Osteocyte (in vitro differentiated cells): ENCODE data around the gene KLHL5. TPM values are rescaled to one million over a fixed set of nuclear protein-coding genes. Genes with fewer than 3 reads are reported as not detected.

Experiments used
- DNase-seq: peaks from one replicate; pipeline ENCODE4 v3.0.0; 2021; ENCODE audit warnings: mixed read lengths; ENCODE audit not compliant: unreplicated experiment; ENCODE audit errors: extremely low spot score
- H3K27ac Mint-ChIP-seq: one replicate; pipeline ENCODE4 v1.8.0; 2021; ENCODE audit warnings: mild to moderate bottlenecking, mixed read lengths; ENCODE audit not compliant: unreplicated experiment
- H3K27me3 Mint-ChIP-seq: one replicate; pipeline ENCODE4 v1.8.0; 2021; ENCODE audit warnings: mixed read lengths; ENCODE audit not compliant: unreplicated experiment
- H3K36me3 Mint-ChIP-seq: one replicate; pipeline ENCODE4 v1.8.0; 2021; ENCODE audit warnings: mixed read lengths; ENCODE audit not compliant: unreplicated experiment
- H3K4me1 Mint-ChIP-seq: one replicate; pipeline ENCODE4 v1.8.0; 2021; ENCODE audit warnings: mixed read lengths; ENCODE audit not compliant: unreplicated experiment
- H3K4me3 Mint-ChIP-seq: one replicate; pipeline ENCODE4 v1.8.0; 2021; ENCODE audit warnings: mild to moderate bottlenecking, moderate library complexity, mixed read lengths; ENCODE audit not compliant: unreplicated experiment
- H3K9me3 Mint-ChIP-seq: one replicate; pipeline ENCODE4 v1.8.0; 2021; ENCODE audit warnings: mixed read lengths; ENCODE audit not compliant: unreplicated experiment
- CTCF ChIP-seq: fragments of 200-600 bp; sonication (generic); IDR thresholded peaks from 2 replicates; pipeline ENCODE4 v1.5.0; 2021; ENCODE audit warnings: antibody characterized with exemption, mild to moderate bottlenecking, moderate library complexity
- total RNA-seq: library from RNA; stranded (reverse); gene quantifications from 2 replicates; pipeline ENCODE4 v1.2.1, GENCODE V29; 2021

Gene KLHL5
- total RNA-seq, 1 donor from 2014 or later = 128 TPM

DNA sequence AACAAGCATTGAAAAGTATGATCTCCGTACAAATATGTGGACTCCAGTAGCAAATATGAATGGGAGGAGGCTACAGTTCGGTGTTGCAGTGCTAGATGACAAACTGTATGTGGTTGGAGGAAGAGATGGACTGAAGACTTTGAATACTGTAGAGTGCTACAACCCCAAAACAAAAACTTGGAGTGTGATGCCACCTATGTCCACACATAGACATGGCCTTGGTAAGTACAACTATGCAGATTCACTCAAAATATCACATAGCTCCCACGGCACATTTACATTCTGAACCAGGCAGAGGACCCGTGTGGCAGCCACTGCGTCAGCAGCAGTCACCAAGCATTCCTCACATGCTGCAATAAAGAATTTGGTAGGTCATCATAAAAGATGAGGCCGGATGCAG lies 41.3 kb downstream of the KLHL5 start:
- Mint-ChIP-seq H3K9me3 (peaks cover 7% of the 10 kb centered on the region), H3K4me1 (peaks cover 13% of the 10 kb centered on the region), H3K27me3 (no peaks in the 10 kb centered on the region), H3K27ac (peak overlapping the region; percentile 29), H3K36me3 (peaks cover 35% of the 10 kb centered on the region), H3K4me3 (no peak overlapping the region)
- no peak for TF ChIP-seq CTCF
- DNase-seq = no peak

- DNase-seq = no peak
Observed at GRCh38 chr4:39104255-39104654, 42.2 kb downstream of the KLHL5 start.

DNA sequence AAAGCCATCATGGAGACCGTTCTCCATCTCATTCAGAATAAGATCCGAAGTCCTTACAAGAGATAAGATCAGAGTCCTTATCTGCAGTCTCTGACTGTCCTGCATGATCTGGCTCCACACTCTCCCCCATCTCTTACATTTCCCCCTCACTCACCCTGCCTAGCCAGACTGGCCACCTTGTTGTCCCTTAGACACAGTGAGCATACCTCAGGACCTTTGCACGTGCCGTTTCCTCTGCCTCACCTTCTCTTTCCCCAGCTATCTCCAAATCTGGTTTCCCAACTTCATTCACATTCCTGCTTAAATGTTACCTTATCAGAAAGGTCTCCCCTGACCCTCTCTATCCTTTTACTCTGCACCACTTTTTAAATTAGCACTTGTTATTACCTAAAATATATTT lies 44.0 kb downstream of the KLHL5 start:
- Mint-ChIP-seq H3K27me3 (no peaks in the 10 kb centered on the region), H3K4me1 (peaks cover 11% of the 10 kb centered on the region), H3K36me3 (peaks cover 36% of the 10 kb centered on the region), H3K4me3 (no peak overlapping the region), H3K9me3 (peaks cover 7% of the 10 kb centered on the region), H3K27ac (no peak overlapping the region)
- DNase-seq = no peak
- TF ChIP-seq CTCF = no peak

More at GRCh38 chr4:39104255-39104654, 42.2 kb downstream of the KLHL5 start:
- Mint-ChIP-seq H3K36me3 (peaks cover 35% of the 10 kb centered on the region), H3K4me3 (no peak overlapping the region), H3K4me1 (peaks cover 11% of the 10 kb centered on the region), H3K27me3 (no peaks in the 10 kb centered on the region), H3K27ac (no peak overlapping the region), H3K9me3 (peaks cover 7% of the 10 kb centered on the region)
- no peak for TF ChIP-seq CTCF

DNA sequence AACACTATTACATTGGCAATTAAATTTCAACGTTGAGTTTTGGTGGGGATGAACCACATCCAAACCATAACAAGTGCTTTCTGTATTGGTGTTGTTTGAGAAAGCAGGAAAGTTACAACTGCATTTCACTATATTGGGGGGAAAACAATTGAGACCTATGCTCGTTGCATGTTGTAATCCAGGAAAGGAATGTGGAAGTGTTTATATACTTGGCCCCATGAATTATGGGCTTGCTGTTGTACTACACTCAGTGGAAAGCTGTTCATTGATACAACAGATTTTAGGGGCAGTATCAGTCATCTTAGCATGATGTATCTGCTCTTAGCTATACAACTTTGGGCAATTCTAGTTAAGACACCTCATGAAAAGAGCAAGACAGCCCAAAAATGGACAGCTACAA lies 52.4 kb downstream of the KLHL5 start:
- Mint-ChIP-seq H3K36me3 (peaks cover 51% of the 10 kb centered on the region), H3K27ac (no peak overlapping the region), H3K4me1 (peaks cover 5% of the 10 kb centered on the region), H3K9me3 (peaks cover 5% of the 10 kb centered on the region), H3K4me3 (no peak overlapping the region), H3K27me3 (no peaks in the 10 kb centered on the region)
- TF ChIP-seq CTCF = no peak
- DNase-seq = no peak

DNA sequence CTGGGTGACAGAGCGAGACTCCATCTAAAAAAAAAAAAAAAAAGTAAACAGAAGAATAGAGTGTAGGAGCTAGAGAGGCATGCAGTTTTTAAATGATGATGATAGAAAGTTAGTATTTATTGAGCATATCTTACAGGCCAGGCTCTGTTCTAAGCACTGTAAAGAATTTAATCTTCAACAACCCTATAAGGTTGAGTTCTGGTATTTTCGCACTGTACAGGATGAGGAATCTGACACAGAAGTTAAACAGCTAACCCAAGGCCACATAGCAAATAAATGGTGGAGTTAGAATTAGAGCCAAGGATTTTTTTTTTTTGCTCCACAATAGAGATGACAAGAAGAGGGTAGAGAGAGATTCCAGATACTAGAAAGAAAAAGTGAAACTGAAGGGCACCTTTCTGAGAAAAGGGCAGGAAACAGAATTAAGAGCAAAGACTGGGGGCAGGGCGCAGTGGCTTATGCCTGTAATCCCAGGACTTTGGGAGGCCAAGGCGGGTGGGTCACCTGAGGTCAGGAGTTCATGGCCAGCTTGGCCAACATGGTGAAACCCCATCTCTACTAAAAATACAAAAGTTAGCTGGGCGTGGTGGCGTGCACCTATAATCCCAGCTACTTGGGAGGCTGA lies 56.1 kb downstream of the KLHL5 start:
- Mint-ChIP-seq H3K27ac (no peak overlapping the region), H3K4me1 (peaks cover 5% of the 10 kb centered on the region), H3K27me3 (no peaks in the 10 kb centered on the region), H3K9me3 (peaks cover 5% of the 10 kb centered on the region), H3K36me3 (peaks cover 60% of the 10 kb centered on the region), H3K4me3 (no peak overlapping the region)
- no peak for DNase-seq
- no peak for TF ChIP-seq CTCF
